Calu3 (cell line): Measurements from ENCODE around the gene NINJ1. TPM values are rescaled to one million over a fixed set of nuclear protein-coding genes. Genes with fewer than 3 reads are reported as not detected.

Experiments
- BruUV-seq: library from RNA; stranded (reverse); fragments of 400-500 nt; replicated peaks from 2 replicates; lab custom pipeline; 2021; lab: Mats Ljungman, UMichigan
- CTCF ChIA-PET: fragments of 300-600 bp; sonication (Branson Sonifier 250); formaldehyde crosslinking; loops from one replicate; lab custom pipeline; 2022; ENCODE audit warnings: antibody characterized with exemption; lab: Charles Lee
- DNase-seq: peaks from one replicate; pipeline ENCODE4 v3.0.0; 2022
- H3K27ac Mint-ChIP-seq: one replicate; pipeline ENCODE4 v1.8.0; 2022; ENCODE audit warnings: mixed read lengths; ENCODE audit not compliant: unreplicated experiment
- H3K27me3 Mint-ChIP-seq: one replicate; pipeline ENCODE4 v1.8.0; 2022; ENCODE audit warnings: mixed read lengths; ENCODE audit not compliant: unreplicated experiment
- H3K36me3 Mint-ChIP-seq: one replicate; pipeline ENCODE4 v1.8.0; 2022; ENCODE audit warnings: mild to moderate bottlenecking, moderate library complexity, mixed read lengths; ENCODE audit not compliant: insufficient read depth, unreplicated experiment
- H3K4me1 Mint-ChIP-seq: one replicate; pipeline ENCODE4 v1.8.0; 2022; ENCODE audit warnings: mild to moderate bottlenecking, low read depth, mixed read lengths; ENCODE audit not compliant: unreplicated experiment
- H3K4me3 Mint-ChIP-seq: one replicate; pipeline ENCODE4 v1.8.0; 2022; ENCODE audit warnings: mild to moderate bottlenecking, low read depth, moderate library complexity, mixed read lengths; ENCODE audit not compliant: unreplicated experiment
- H3K9me3 Mint-ChIP-seq: one replicate; pipeline ENCODE4 v1.8.0; 2022; ENCODE audit warnings: low read depth, mixed read lengths; ENCODE audit not compliant: unreplicated experiment
- CTCF ChIP-seq: fragments of 200-600 bp; IDR thresholded peaks from one replicate; pipeline ENCODE4 v1.8.0; 2022; ENCODE audit warnings: antibody characterized with exemption; ENCODE audit not compliant: unreplicated experiment
- intact Hi-C: fragments of 100-400 bp; cut with micrococcal nuclease; formaldehyde crosslinking; loops from one replicate; pipeline ENCODE4 v1.10.0; 2022; ENCODE audit not compliant: unreplicated experiment
- total RNA-seq: library from RNA; stranded (reverse); gene quantifications from 2 replicates; pipeline ENCODE4 v1.2.3, GENCODE V29; 2022

The NINJ1 gene
- total RNA-seq, 1 experiment from 2014 or later: 12.6 TPM

DNA sequence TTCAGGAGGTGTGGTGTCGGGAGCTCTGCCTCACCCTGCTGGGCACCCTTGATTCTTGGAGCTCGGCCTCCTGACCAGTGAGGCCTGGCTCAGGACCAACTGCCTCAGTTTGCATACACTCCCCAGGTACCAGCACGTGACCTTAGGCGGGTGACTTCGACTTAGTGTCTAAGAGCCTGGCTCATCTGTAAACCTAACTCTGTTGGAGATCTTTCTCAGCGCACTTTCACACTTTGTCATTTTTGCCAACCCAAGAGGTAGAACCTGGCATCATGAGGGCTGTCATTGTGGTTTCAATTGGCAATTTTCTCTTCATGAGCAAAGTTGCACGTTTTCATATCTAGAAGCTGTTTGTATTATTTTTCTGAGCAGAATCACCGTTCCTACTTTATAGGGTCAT lies 36.5 kb upstream of the NINJ1 start:
- BruUV-seq: no TSS peak
- no peak for TF ChIP-seq CTCF
- intact Hi-C loops: no loop called here
- CTCF ChIA-PET: interaction anchor here (0.7 kb wide), 1 partner anchor 12 kb away, joined by 3 read pairs; no protein-coding TSS in a partner anchor
- Mint-ChIP-seq H3K36me3 (no peaks in the 10 kb centered on the region), H3K27me3 (no peaks in the 10 kb centered on the region), H3K4me1 (no peaks in the 10 kb centered on the region), H3K27ac (no peak overlapping the region), H3K4me3 (no peak overlapping the region), H3K9me3 (no peaks in the 10 kb centered on the region)
- DNase-seq: no peak

DNA sequence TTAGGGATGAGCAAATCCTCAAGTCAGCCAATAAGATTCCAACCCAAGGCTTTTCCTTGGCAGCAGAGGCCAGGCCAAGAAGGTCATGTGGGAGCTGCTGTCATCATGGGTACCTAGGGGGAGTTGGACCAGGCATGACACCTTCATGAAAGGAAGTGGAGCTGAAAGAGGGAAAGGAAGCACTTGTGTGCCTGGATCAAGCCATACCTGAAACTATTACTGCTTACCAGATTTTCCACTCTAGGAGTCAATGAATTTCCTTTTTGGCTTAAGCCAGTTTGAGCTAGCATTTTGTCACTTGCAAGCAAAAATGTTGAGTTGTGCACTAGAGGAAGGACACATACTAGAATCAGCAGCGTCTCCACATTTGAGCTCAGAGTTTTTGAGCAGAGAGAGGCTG lies 35.4 kb upstream of the NINJ1 start:
- Mint-ChIP-seq H3K9me3 (no peaks in the 10 kb centered on the region), H3K4me3 (no peak overlapping the region), H3K4me1 (no peaks in the 10 kb centered on the region), H3K27me3 (no peaks in the 10 kb centered on the region), H3K36me3 (no peaks in the 10 kb centered on the region), H3K27ac (no peak overlapping the region)
- BruUV-seq: no TSS peak
- intact Hi-C loops: no loop called here
- no peak for DNase-seq
- no peak for TF ChIP-seq CTCF
- CTCF ChIA-PET: no interaction called here

DNA sequence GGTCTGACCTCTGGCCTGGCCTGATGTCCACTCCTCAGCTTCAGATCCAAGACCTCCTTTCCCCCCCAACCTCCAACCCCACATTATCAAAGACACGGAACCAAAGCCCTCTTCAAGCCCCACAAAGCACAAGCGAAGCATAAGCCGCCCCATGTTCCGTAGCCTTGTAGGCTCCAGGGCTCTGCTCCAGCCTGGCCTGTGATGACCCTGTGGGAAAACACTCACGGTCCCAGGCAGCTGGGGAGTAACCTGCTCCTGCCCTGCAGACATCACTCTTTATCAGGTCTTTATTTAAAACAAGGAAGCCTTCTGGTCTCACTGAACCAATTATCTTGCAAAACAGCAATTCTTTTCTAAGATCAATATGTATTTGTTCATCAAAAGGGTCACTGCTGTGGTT lies 34.5 kb upstream of the NINJ1 start:
- H3K4me1 Mint-ChIP-seq: no peaks in the 10 kb centered on the region
- H3K4me3 Mint-ChIP-seq: no peak overlapping the region
- no peaks in the 10 kb centered on the region for H3K36me3 Mint-ChIP-seq
- CTCF ChIA-PET: no interaction called here
- no peak overlapping the region for H3K27ac Mint-ChIP-seq
- no TSS peak for BruUV-seq
- no peaks in the 10 kb centered on the region for H3K27me3 Mint-ChIP-seq
- DNase-seq: no peak
- H3K9me3 Mint-ChIP-seq: no peaks in the 10 kb centered on the region
- intact Hi-C loops: no loop called here
- no peak for TF ChIP-seq CTCF

DNA sequence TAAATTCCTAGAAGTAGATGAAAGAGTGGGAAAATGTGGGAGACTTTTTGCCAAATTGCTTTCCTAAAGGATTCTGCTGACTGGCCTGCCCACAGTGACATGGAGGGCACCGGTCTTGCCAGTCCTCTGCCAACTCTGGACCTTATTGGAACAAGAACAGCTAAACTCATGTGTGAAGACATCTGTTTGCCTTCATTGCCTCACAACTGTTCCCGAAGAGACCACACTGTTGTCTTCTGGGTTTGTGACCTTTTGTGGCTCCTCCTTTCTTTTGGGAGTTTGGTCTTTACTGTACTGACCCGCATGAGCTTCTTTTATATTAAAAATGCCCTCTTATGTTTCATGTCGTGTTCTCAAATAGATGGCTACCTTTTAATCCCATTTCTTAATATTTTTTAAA lies 33.8 kb upstream of the NINJ1 start:
- Mint-ChIP-seq H3K27me3 (no peaks in the 10 kb centered on the region), H3K27ac (no peak overlapping the region), H3K9me3 (no peaks in the 10 kb centered on the region), H3K36me3 (no peaks in the 10 kb centered on the region), H3K4me3 (no peak overlapping the region), H3K4me1 (no peaks in the 10 kb centered on the region)
- no TSS peak for BruUV-seq
- no peak for DNase-seq
- intact Hi-C loops: no loop called here
- CTCF ChIA-PET: interaction anchor here (0.6 kb wide), 1 partner anchor 9 kb away, joined by 3 read pairs; no protein-coding TSS in a partner anchor
- no peak for TF ChIP-seq CTCF
